Fibroblast of peridontal ligament (primary cell): ENCODE measurements around the gene USP3.
A peak's percentile ranks its signal among the peaks of the same experiment; 100 is the strongest.
"Not testable (repeated sequence)": the region's sequence is repeated elsewhere in the genome, so short reads cannot be mapped to it uniquely, and the experiment has no call there.

ENCODE experiments used
- DNase-seq: peaks from one replicate; pipeline ENCODE4 v3.0.0-alpha.2; 2010; ENCODE audit errors: extremely low read depth

Gene USP3

GRCh38 chr15:63609448-63609847 lies 105.1 kb downstream of the USP3 start:
- no peak for DNase-seq

DNA sequence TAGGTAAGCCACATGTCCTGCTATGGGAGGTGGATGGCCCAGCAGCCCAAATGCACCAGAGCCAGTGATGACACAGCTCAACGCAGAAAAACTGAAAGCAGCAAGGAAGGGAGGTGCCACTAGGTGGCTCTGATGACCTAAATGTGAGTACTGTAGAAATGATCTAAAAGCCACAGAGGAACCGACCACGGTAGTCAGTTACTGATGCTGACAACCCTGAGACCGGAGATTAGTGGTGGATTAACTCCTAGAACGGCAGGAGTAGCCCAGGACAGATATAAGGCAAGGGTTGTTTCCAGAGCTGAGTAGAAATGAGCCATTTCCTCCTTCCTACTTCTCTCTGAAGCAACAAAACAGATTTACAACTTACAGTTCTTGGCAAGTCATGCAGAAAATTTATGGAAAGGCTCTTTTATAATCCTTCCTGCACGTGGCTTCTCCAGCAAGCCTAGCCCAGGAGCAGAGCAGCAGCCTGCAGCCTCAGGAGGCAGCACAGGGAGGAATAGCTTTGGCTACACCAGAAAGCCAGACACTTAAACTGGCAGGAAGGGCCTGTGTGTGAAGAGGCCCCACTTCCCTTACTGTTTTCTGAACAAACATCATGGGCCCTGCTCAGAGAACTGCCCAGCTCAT lies 105.9 kb downstream of the USP3 start:
- DNase-seq, result peak; percentile 84

GRCh38 chr15:63611177-63611576 lies 106.8 kb downstream of the USP3 start:
- DNase-seq, result no peak

DNA sequence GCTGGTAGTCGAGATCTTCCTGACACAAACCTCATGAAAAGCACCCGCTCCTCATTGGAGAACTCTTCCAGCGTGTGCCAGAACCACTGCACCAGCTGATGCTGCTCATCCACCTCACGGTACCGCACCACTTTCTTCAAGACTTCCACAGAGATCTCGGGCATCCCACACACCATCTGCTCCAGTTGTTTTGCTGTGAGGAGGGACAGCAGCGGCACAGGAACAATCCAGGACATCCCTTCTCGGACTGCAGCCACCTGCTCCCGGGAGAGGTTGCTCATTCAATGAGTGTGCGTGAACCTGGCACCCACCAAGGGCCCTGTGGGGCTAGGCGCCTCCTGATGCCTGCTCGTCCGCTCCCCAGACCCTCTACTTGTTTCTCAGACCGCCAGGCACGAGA lies 107.9 kb downstream of the USP3 start:
- DNase-seq, result no peak

DNA sequence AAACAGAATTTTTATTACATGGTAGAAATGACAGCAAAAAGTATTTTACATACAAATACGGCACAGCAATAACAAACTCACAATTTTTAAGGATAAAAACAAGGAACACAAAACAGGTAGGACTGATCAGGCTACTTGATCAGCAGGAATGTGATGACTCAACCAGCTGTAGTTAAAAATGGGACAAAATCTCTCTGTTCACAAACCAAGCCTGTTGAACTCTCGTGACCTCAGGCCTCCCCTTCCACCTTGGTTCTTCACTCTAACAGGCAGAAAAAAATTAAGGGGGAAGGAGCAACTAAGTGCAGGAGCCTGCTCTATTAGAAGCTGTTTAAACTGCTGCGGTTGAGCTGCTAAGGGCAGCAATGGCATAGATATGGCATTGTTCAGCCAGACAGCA lies 111.5 kb downstream of the USP3 start:
- DNase-seq, result no peak

DNA sequence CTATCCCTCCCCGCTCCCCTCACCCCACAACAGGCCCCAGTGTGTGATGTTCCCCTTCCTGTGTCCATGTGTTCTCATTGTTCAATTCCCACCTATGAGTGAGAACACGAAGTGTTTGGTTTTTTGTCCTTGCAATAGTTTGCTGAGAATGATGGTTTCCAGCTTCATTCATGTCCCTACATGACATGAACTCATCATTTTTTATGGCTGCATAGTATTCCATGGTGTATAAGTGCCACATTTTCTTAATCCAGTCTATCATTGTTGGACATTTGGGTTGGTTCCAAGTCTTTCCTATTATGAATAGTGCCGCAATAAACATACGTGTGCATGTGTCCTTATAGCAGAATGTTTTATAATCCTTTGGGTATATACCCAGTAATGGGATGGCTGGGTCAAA lies 112.8 kb downstream of the USP3 start:
- not testable (repeated sequence) for DNase-seq

DNA sequence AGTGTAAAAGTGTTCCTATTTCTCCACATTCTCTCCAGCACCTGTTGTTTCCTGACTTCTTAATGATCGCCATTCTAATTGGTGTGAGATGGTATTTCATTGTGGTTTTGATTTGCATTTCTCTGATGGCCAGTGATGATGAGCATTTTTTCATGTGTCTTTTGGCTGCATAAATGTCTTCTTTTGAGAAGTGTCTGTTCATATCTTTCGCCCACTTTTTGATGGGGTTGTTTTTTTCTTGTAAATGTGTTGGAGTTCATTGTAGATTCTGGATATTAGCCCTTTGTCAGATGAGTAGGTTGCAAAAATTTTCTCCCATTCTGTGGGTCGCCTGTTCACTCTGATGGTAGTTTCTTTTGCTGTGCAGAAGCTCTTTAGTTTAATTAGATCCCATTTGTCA lies 113.2 kb downstream of the USP3 start:
- not testable (repeated sequence) for DNase-seq

DNA sequence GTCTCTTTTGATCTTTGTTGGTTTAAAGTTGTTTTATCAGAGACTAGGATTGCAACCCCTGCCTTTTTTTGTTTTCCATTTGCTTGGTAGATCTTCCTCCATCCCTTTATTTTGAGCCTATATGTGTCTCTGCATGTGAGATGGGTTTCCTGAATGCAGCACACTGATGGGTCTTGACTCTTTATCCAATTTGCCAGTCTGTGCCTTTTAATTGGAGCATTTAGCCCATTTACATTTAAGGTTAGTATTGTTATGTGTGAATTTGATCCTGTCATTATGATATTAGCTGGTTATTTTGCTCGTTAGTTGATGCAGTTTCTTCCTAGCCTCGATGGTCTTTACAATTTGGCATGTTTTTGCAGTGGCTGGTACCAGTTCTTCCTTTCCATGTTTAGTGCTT lies 116.4 kb downstream of the USP3 start:
- DNase-seq, result not testable (repeated sequence)

GRCh38 chr15:63623232-63623969 lies 119.0 kb downstream of the USP3 start:
- no peak for DNase-seq

GRCh38 chr15:63626955-63627354 lies 122.6 kb downstream of the USP3 start:
- no peak for DNase-seq

GRCh38 chr15:63628123-63628822 lies 123.9 kb downstream of the USP3 start:
- DNase-seq, result no peak

GRCh38 chr15:63630036-63630751 lies 125.8 kb downstream of the USP3 start:
- no peak for DNase-seq

DNA sequence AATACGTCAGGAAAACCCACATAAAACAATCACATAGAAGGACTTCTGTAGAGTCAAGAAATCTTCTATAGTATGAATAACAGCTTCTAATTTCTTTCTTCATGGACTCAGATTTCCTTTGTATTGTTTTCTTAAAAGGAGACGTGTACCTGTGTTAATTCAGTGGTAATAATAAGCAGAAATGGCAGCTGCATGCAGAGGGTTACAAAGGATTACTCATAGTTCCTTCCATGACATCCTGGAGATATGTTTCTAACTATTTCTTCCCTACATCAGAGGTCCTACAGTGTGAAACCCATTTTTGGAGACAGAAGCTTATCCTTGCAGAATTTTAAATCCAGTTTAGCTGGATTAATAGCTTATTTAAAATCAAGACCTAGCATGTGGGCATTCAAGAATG lies 128.9 kb downstream of the USP3 start:
- no peak for DNase-seq

DNA sequence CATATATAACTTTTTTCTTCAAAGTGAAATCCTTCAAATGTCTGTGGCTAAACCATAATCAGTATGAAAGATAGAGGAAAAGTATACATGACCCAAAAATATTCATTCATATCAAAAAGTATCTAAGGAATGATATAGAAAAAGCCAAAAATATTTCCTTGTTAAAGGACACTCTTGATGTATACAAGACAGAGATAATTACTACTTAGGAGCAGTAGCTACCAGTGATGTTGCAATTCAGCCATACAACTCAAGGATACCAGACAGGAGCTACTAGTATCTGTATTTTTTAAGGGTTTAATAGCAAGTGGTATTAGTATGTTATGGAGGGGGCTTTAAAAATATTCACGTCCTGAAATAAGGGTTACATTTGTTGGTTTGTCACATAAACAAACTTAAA lies 129.8 kb downstream of the USP3 start:
- peak; percentile 12 for DNase-seq

DNA sequence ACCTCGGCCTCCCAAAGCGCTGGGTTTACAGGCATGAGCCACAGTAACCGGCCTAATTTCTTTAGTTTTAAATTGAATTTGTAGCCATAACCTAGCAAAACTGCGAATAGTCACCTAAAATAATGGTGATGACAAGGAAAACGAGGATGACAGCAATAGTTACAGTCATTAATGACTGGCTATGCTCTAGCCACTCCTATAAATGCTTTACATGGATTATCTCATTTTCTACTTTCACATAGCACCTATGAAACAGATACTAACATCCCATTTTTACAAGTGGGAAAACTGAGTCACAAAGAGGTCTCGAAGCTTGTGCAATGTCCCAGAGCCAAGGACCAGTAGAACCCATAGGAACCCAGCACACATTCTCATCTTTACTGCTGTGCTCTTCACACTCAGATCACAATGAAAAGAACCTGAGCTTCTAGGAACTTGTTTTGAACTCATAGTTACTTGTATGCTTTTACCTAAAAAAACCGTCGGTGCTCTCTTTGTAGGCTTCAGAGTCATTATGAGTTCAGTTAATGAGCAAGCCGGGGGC lies 132.2 kb downstream of the USP3 start:
- no peak for DNase-seq

DNA sequence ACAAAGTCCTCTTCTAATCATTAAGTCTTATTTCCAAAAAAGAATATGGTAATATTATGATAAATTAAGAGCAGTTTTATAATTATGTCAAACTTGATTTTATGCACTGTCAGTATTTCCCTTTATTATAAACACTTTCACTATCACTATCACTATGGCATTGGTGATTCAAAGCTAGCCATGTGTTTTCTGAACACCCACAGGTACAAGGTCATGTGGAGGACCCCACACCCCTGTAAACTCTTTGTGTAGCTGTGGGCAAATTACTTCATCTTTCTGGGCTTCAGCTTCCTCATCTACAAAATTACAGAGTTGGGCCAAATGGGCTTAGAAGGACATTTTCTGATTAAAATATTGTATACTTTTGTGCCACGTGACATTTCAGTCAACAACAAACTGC lies 134.4 kb downstream of the USP3 start:
- DNase-seq, result no peak

DNA sequence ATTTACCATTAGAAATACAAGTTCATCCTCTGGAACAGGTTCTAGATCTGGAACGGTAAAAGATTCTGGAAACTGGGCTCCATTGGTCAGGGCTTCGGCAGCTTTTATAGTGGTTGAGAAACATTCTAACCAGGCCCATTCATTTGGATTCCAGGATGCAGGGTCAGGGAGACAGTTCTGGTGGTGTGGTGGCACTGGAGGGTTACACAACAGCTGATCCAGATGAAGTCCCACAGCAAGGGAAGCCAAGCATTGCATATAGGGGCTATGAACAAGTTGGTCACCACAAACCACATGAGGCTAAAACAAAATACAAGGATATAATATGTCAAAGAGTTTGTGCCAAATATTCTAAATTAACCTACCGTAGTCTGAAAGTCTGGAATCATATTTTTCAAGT lies 135.8 kb downstream of the USP3 start:
- DNase-seq, result peak; percentile 12
